Skeletal muscle satellite cell (primary cell): ENCODE results near the gene FKBP8.

Experiments
- H3K27me3 ChIP-seq: 2 replicates; pipeline ENCODE4 v1.7.0; 2013; ENCODE audit warnings: low read length; ENCODE audit not compliant: control insufficient read depth, insufficient read depth
- H3K36me3 ChIP-seq: 2 replicates; pipeline ENCODE4 v1.7.0; 2013; ENCODE audit warnings: mild to moderate bottlenecking, control low read depth, low read length; ENCODE audit not compliant: insufficient read depth
- H3K4me1 ChIP-seq: 2 replicates; pipeline ENCODE4 v1.7.0; 2013; ENCODE audit warnings: low read length; ENCODE audit not compliant: control insufficient read depth, insufficient read depth
- H3K4me2 ChIP-seq: 2 replicates; pipeline ENCODE4 v1.7.0; 2013; ENCODE audit warnings: mild to moderate bottlenecking, low read length
- H3K4me3 ChIP-seq: 2 replicates; pipeline ENCODE4 v1.7.0; 2013; ENCODE audit warnings: low read length
- H3K9ac ChIP-seq: 2 replicates; pipeline ENCODE4 v1.7.0; 2013; ENCODE audit warnings: mild to moderate bottlenecking, low read depth, low read length, moderate library complexity
- H3K9me3 ChIP-seq: replicated peaks from 2 replicates; pipeline ENCODE4 v1.7.0; 2013; ENCODE audit warnings: mild to moderate bottlenecking, control low read depth, low read length

The FKBP8 gene

GRCh38 chr19:18506101-18506930 lies 37.1 kb downstream of the FKBP8 start:
- H3K36me3 ChIP-seq = no peaks in the 10 kb centered on the region
- no peaks in the 10 kb centered on the region for H3K9me3 ChIP-seq
- peaks cover 52% of the 10 kb centered on the region for H3K4me1 ChIP-seq
- no peaks in the 10 kb centered on the region for H3K27me3 ChIP-seq
- no peak overlapping the region for H3K4me3 ChIP-seq
- H3K4me2 ChIP-seq = no peak overlapping the region
- no peak overlapping the region for H3K9ac ChIP-seq

GRCh38 chr19:18504886-18505610 lies 38.3 kb downstream of the FKBP8 start:
- no peaks in the 10 kb centered on the region for H3K9me3 ChIP-seq
- no peak overlapping the region for H3K4me2 ChIP-seq
- H3K27me3 ChIP-seq = no peaks in the 10 kb centered on the region
- H3K4me3 ChIP-seq = no peak overlapping the region
- H3K36me3 ChIP-seq = no peaks in the 10 kb centered on the region
- H3K4me1 ChIP-seq = peaks cover 59% of the 10 kb centered on the region
- no peak overlapping the region for H3K9ac ChIP-seq

- Histone ChIP-seq H3K9me3 (no peaks in the 10 kb centered on the region), H3K4me3 (no peak overlapping the region), H3K27me3 (no peaks in the 10 kb centered on the region), H3K36me3 (no peaks in the 10 kb centered on the region), H3K9ac (no peak overlapping the region), H3K4me1 (peaks cover 59% of the 10 kb centered on the region), H3K4me2 (no peak overlapping the region)
Measured at GRCh38 chr19:18503971-18504885, 39.1 kb downstream of the FKBP8 start.

GRCh38 chr19:18503337-18503970 lies 39.9 kb downstream of the FKBP8 start:
- no peaks in the 10 kb centered on the region for H3K36me3 ChIP-seq
- H3K4me2 ChIP-seq = no peak overlapping the region
- H3K4me1 ChIP-seq = peaks cover 59% of the 10 kb centered on the region
- H3K27me3 ChIP-seq = no peaks in the 10 kb centered on the region
- H3K9ac ChIP-seq = no peak overlapping the region
- no peak overlapping the region for H3K4me3 ChIP-seq
- H3K9me3 ChIP-seq = no peaks in the 10 kb centered on the region

- Histone ChIP-seq H3K9me3 (no peaks in the 10 kb centered on the region), H3K27me3 (no peaks in the 10 kb centered on the region), H3K4me2 (no peak overlapping the region), H3K36me3 (no peaks in the 10 kb centered on the region), H3K4me1 (peaks cover 56% of the 10 kb centered on the region), H3K9ac (no peak overlapping the region), H3K4me3 (no peak overlapping the region)
Measured at GRCh38 chr19:18502638-18503294, 40.6 kb downstream of the FKBP8 start.

GRCh38 chr19:18502246-18502637 lies 41.1 kb downstream of the FKBP8 start:
- H3K9me3 ChIP-seq = no peaks in the 10 kb centered on the region
- peaks cover 51% of the 10 kb centered on the region for H3K4me1 ChIP-seq
- H3K4me3 ChIP-seq = no peak overlapping the region

GRCh38 chr19:18501832-18502231 lies 41.5 kb downstream of the FKBP8 start:
- H3K27me3 ChIP-seq = no peaks in the 10 kb centered on the region
- peaks cover 47% of the 10 kb centered on the region for H3K4me1 ChIP-seq
- no peaks in the 10 kb centered on the region for H3K36me3 ChIP-seq
- H3K9me3 ChIP-seq = no peaks in the 10 kb centered on the region
- no peak overlapping the region for H3K4me3 ChIP-seq
- H3K9ac ChIP-seq = no peak overlapping the region
- no peak overlapping the region for H3K4me2 ChIP-seq

More at GRCh38 chr19:18502246-18502637, 41.1 kb downstream of the FKBP8 start:
- Histone ChIP-seq H3K27me3 (no peaks in the 10 kb centered on the region), H3K4me2 (no peak overlapping the region), H3K9ac (no peak overlapping the region), H3K36me3 (no peaks in the 10 kb centered on the region)

GRCh38 chr19:18501351-18501750 lies 42.0 kb downstream of the FKBP8 start:
- H3K4me1 ChIP-seq = peaks cover 48% of the 10 kb centered on the region
- H3K36me3 ChIP-seq = no peaks in the 10 kb centered on the region
- H3K9ac ChIP-seq = no peak overlapping the region
- no peaks in the 10 kb centered on the region for H3K27me3 ChIP-seq
- no peak overlapping the region for H3K4me3 ChIP-seq
- H3K9me3 ChIP-seq = no peaks in the 10 kb centered on the region
- no peak overlapping the region for H3K4me2 ChIP-seq

- no peaks in the 10 kb centered on the region for H3K9me3 ChIP-seq
- no peak overlapping the region for H3K9ac ChIP-seq
- H3K4me1 ChIP-seq = peaks cover 48% of the 10 kb centered on the region
- H3K4me2 ChIP-seq = no peak overlapping the region
- H3K4me3 ChIP-seq = no peak overlapping the region
- no peaks in the 10 kb centered on the region for H3K27me3 ChIP-seq
- no peaks in the 10 kb centered on the region for H3K36me3 ChIP-seq
Measured at GRCh38 chr19:18500799-18501198, 42.6 kb downstream of the FKBP8 start.

GRCh38 chr19:18500376-18500775 lies 43.0 kb downstream of the FKBP8 start:
- Histone ChIP-seq H3K4me1 (peaks cover 49% of the 10 kb centered on the region), H3K4me2 (no peak overlapping the region), H3K4me3 (no peak overlapping the region), H3K36me3 (no peaks in the 10 kb centered on the region), H3K9me3 (no peaks in the 10 kb centered on the region), H3K27me3 (no peaks in the 10 kb centered on the region), H3K9ac (no peak overlapping the region)
